Vagina (tissue), 2 donors: ENCODE results near the gene HSDL1. TPM values are rescaled to one million over a fixed set of nuclear protein-coding genes. Genes with fewer than 3 reads are reported as not detected.
A peak's percentile ranks its signal among the peaks of the same experiment; 100 is the strongest.

ENCODE experiments used
- DNase-seq, 2 donors: peaks; one replicate each; pipeline ENCODE4 v3.0.0-alpha.2; 2017; ENCODE audit errors: extremely low spot score in 2 of 2
- H3K27ac ChIP-seq: fragments of 200-600 bp; sonication (generic); one replicate; pipeline ENCODE4 v1.5.1; 2019
- H3K27me3 ChIP-seq: fragments of 200-600 bp; sonication (generic); one replicate; pipeline ENCODE4 v1.5.1; 2019
- H3K36me3 ChIP-seq, 2 donors: fragments of 200-600 bp; sonication (generic); one replicate each; pipeline ENCODE4 v1.5.1; 2017 to 2019
- H3K4me1 ChIP-seq: fragments of 200-600 bp; sonication (generic); one replicate; pipeline ENCODE4 v1.5.1; 2019
- H3K4me3 ChIP-seq, 2 donors: fragments of 200-600 bp; sonication (generic); 1 replicate in 1 of 2; 2 replicates in 1 of 2; pipeline ENCODE4 v1.5.1; 2016 to 2019
- H3K9me3 ChIP-seq: fragments of 200-600 bp; sonication (generic); one replicate; pipeline ENCODE4 v1.5.1; 2019
- POLR2A ChIP-seq, 2 donors: fragments of 450-650 bp; IDR thresholded peaks; one replicate each; pipeline ENCODE4 v1.6.1; 2017; ENCODE audit warnings: antibody characterized with exemption in 2 of 2, mild to moderate bottlenecking in 2 of 2, moderate library complexity in 2 of 2
- POLR2AphosphoS5 ChIP-seq, 2 donors: sonication (generic); formaldehyde crosslinking; IDR thresholded peaks; one replicate each; pipeline ENCODE4 v1.9.0; 2017; ENCODE audit warnings: antibody characterized with exemption in 2 of 2, mild to moderate bottlenecking in 2 of 2, low read depth in 1 of 2; ENCODE audit not compliant: insufficient read depth in 1 of 2
- intact Hi-C: fragments of 100-400 bp; cut with DNase I; formaldehyde crosslinking; loops from one replicate; pipeline ENCODE4 v1.15.1; 2023
- total RNA-seq: library from RNA; depleted of rRNA; stranded (reverse); fragments of >200 nt; gene quantifications from one replicate; pipeline ENCODE4 v1.2.3, GENCODE V29; 2016
- TF ChIP-seq, protein P1 (sequence below), 3 experiments: fragments of 450-650 bp in 2 of 3; fragments of 200-600 bp in 1 of 3; sonication (generic) in 1 of 3; IDR thresholded peaks; one replicate each; pipeline ENCODE4 v1.5.1; 2017 to 2019; ENCODE audit warnings: antibody characterized with exemption in 3 of 3, mild to moderate bottlenecking in 2 of 3, moderate library complexity in 2 of 3

Gene HSDL1
- total RNA-seq, 1 donor from 2014 or later, result 16.9 TPM

- TF ChIP-seq POLR2A (IDR thresholded peaks at IDR 0.05), result no peak
- DNase-seq, result no peak
- Histone ChIP-seq H3K27me3 (no peaks in the 10 kb centered on the region), H3K4me1 (peaks cover 21% of the 10 kb centered on the region), H3K27ac (no peak overlapping the region), H3K36me3 (peaks cover 0 to 19% of the 10 kb centered on the region in 2 donors), H3K9me3 (no peaks in the 10 kb centered on the region), H3K4me3 (no peak overlapping the region)
- intact Hi-C loops, result no loop called here
Measured at GRCh38 chr16:84105301-84105815, 39.6 kb downstream of the HSDL1 start.

DNA sequence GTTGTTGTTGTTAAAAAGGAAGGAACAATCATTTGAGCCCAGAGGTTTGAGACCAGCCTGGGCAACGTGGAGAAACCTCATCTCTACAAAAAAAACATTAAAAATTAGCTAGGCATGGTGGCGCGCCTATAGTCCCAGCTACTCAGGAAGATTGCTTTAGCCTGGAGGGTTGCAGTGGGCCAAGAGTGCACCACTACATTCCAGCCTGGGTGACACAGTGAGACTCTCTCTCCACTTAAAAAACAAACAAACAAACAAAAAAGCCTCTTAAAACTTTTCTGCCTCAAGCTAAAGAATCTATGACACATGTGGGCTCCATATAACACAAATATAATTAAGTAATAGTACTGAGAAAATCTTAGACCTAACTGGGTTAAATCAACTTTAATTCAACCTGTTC is 40.7 kb downstream of the HSDL1 start:
- TF ChIP-seq POLR2AphosphoS5 (IDR thresholded peaks at IDR 0.05; ENCODE audit: insufficient read depth in 1 of 2, low read depth in 1 of 2), result no peak
- TF ChIP-seq POLR2A (IDR thresholded peaks at IDR 0.05), result no peak
- Histone ChIP-seq H3K36me3 (peaks cover 0 to 19% of the 10 kb centered on the region in 2 donors), H3K4me3 (no peak overlapping the region), H3K27me3 (no peaks in the 10 kb centered on the region), H3K27ac (no peak overlapping the region), H3K4me1 (peaks cover 21% of the 10 kb centered on the region), H3K9me3 (no peaks in the 10 kb centered on the region)
- DNase-seq, result no peak
- intact Hi-C loops, result no loop called here

DNA sequence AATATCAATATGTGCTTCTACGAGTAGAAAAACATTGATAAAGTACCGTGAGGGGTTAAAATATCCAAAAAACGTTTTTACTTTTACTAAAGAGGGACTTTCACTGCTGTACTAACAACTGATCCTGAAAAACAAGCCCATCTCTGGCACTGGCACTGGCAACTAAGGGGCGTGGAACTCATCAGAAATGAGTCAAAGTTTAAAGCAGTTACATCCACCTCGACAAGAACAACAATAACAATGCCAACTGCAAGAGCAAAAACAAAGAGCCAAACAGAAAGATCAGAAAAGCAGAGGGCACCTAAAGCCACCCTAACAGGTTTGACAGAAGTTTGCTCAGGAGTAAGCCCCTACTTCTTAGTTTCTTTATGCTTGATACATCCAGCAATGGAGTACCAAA is 41.3 kb downstream of the HSDL1 start:
- Histone ChIP-seq H3K27me3 (no peaks in the 10 kb centered on the region), H3K27ac (no peak overlapping the region), H3K4me1 (peaks cover 21% of the 10 kb centered on the region), H3K4me3 (no peak overlapping the region), H3K36me3 (peaks cover 0 to 25% of the 10 kb centered on the region in 2 donors), H3K9me3 (no peaks in the 10 kb centered on the region)
- intact Hi-C loops, result no loop called here
- DNase-seq, result no peak
- TF ChIP-seq POLR2A (IDR thresholded peaks at IDR 0.05) (no peak), POLR2AphosphoS5 (IDR thresholded peaks at IDR 0.05; ENCODE audit: insufficient read depth in 1 of 2, low read depth in 1 of 2) (peak in 1 of 2 donors; percentile 14)
- TF ChIP-seq, protein P1, sequence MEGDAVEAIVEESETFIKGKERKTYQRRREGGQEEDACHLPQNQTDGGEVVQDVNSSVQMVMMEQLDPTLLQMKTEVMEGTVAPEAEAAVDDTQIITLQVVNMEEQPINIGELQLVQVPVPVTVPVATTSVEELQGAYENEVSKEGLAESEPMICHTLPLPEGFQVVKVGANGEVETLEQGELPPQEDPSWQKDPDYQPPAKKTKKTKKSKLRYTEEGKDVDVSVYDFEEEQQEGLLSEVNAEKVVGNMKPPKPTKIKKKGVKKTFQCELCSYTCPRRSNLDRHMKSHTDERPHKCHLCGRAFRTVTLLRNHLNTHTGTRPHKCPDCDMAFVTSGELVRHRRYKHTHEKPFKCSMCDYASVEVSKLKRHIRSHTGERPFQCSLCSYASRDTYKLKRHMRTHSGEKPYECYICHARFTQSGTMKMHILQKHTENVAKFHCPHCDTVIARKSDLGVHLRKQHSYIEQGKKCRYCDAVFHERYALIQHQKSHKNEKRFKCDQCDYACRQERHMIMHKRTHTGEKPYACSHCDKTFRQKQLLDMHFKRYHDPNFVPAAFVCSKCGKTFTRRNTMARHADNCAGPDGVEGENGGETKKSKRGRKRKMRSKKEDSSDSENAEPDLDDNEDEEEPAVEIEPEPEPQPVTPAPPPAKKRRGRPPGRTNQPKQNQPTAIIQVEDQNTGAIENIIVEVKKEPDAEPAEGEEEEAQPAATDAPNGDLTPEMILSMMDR (IDR thresholded peaks at IDR 0.05), result no peak

GRCh38 chr16:84098939-84099338 is 46.0 kb downstream of the HSDL1 start:
- DNase-seq, result no peak
- TF ChIP-seq POLR2AphosphoS5 (IDR thresholded peaks at IDR 0.05; ENCODE audit: insufficient read depth in 1 of 2, low read depth in 1 of 2), result no peak
- TF ChIP-seq, protein P1 (IDR thresholded peaks at IDR 0.05), result no peak
- no peak for TF ChIP-seq POLR2A (IDR thresholded peaks at IDR 0.05)
- Histone ChIP-seq H3K27ac (no peak overlapping the region), H3K27me3 (no peaks in the 10 kb centered on the region), H3K36me3 (peaks cover 0 to 44% of the 10 kb centered on the region in 2 donors), H3K9me3 (no peaks in the 10 kb centered on the region), H3K4me3 (no peak overlapping the region), H3K4me1 (peaks cover 11% of the 10 kb centered on the region)
- intact Hi-C loops, result no loop called here

DNA sequence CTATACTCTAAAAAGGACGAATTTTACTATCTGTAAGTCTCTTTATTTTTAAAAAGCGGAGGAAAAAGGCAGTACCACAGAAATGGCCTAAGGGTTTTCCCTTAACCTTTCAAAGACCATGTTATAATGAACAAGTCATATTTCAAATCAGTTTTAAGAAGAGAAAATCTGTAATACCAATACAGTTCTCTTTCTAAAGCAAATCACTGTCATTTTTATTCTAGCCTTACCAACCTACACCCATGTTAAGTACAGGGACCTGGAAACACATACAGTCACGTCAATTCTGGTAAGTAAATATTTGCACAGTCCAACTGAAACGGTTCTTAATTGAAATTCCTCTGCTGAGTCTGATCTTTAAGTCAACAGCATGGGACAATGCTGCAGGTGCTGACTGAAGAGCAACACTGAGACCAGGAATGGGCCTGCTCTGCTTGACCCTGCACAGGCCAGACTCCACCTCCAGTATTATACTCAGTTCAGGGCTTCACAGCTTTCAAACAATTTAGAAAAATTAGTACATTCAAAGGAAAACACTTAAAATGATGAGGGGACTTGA is 48.5 kb downstream of the HSDL1 start:
- no peak overlapping the region for H3K27ac ChIP-seq
- DNase-seq, result no peak
- no peak overlapping the region for H3K4me3 ChIP-seq
- peaks cover 0 to 65% of the 10 kb centered on the region in 2 donors for H3K36me3 ChIP-seq
- no peaks in the 10 kb centered on the region for H3K9me3 ChIP-seq
- intact Hi-C loops, result no loop called here
- TF ChIP-seq POLR2A (IDR thresholded peaks at IDR 0.05) (no peak), POLR2AphosphoS5 (IDR thresholded peaks at IDR 0.05; ENCODE audit: insufficient read depth in 1 of 2, low read depth in 1 of 2) (no peak)
- TF ChIP-seq, protein P1 (IDR thresholded peaks at IDR 0.05), result no peak
- H3K4me1 ChIP-seq, result no peaks in the 10 kb centered on the region
- no peaks in the 10 kb centered on the region for H3K27me3 ChIP-seq

DNA sequence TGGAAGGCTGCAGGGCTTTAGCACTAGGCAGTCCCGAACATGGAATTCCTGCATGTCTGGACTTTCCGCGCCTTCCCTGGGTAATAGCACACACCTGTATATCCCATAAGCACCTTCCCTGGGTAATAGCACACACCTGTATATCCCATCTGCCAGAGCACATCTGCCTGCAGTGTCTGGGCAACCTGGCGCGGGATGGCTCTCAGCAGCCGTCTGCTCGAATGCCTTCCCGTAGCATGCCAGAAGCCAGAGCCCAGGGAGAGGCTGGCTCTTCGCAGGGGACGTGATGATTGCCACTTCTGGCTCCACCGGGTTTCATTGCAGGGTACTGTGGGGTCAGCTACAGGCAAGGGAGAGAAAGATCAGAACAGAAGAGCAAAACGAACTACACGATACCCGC is 49.5 kb downstream of the HSDL1 start:
- Histone ChIP-seq H3K27me3 (no peaks in the 10 kb centered on the region), H3K27ac (no peak overlapping the region), H3K4me3 (no peak overlapping the region), H3K4me1 (no peaks in the 10 kb centered on the region), H3K9me3 (no peaks in the 10 kb centered on the region), H3K36me3 (peaks cover 0 to 66% of the 10 kb centered on the region in 2 donors)
- TF ChIP-seq POLR2AphosphoS5 (IDR thresholded peaks at IDR 0.05; ENCODE audit: insufficient read depth in 1 of 2, low read depth in 1 of 2) (no peak), POLR2A (IDR thresholded peaks at IDR 0.05) (no peak)
- TF ChIP-seq, protein P1 (IDR thresholded peaks at IDR 0.05), result no peak
- no peak for DNase-seq
- intact Hi-C loops, result no loop called here
